ENCODE results near the gene TEKT2. TPM values are rescaled to one million over a fixed set of nuclear protein-coding genes. Genes with fewer than 3 reads are reported as not detected.

The TEKT2 gene
- total RNA-seq, 4 donors from 2014 or later, result 0.38 TPM; not detected in 3

- no peak for DNase-seq (ENCODE audit: low spot score in 2 of 2)
- no peak overlapping the region for H3K4me3 ChIP-seq
- no peaks in the 10 kb centered on the region for H3K9me3 ChIP-seq
- H3K27ac ChIP-seq, result no peak overlapping the region
- no peaks in the 10 kb centered on the region for H3K36me3 ChIP-seq
- TF ChIP-seq EP300 (IDR thresholded peaks at IDR 0.05) (no peak), CTCF (IDR thresholded peaks at IDR 0.05) (no peak), POLR2A (IDR thresholded peaks at IDR 0.05) (no peak), POLR2AphosphoS5 (IDR thresholded peaks at IDR 0.05) (no peak)
- H3K4me1 ChIP-seq, result peaks cover 8% of the 10 kb centered on the region
- H3K27me3 ChIP-seq, result no peaks in the 10 kb centered on the region
- WGBS, result 97% methylated on average over 5 of the region's 5 CpGs
These were observed 17.7 kb downstream of the TEKT2 start for GRCh38 chr1:36101546-36101945.

GRCh38 chr1:36106269-36106668 lies 22.4 kb downstream of the TEKT2 start:
- Histone ChIP-seq H3K4me1 (peaks cover 12% of the 10 kb centered on the region), H3K36me3 (no peaks in the 10 kb centered on the region), H3K27me3 (no peaks in the 10 kb centered on the region), H3K9me3 (no peaks in the 10 kb centered on the region), H3K4me3 (no peak overlapping the region), H3K27ac (no peak overlapping the region)
- WGBS, result 50% methylated on average over 5 of the region's 5 CpGs
- DNase-seq (ENCODE audit: low spot score in 2 of 2), result no peak
- TF ChIP-seq POLR2AphosphoS5 (IDR thresholded peaks at IDR 0.05) (no peak), POLR2A (IDR thresholded peaks at IDR 0.05) (no peak), CTCF (IDR thresholded peaks at IDR 0.05) (no peak), EP300 (IDR thresholded peaks at IDR 0.05) (no peak)

GRCh38 chr1:36107394-36107793 lies 23.5 kb downstream of the TEKT2 start:
- TF ChIP-seq CTCF (IDR thresholded peaks at IDR 0.05), result no peak
- TF ChIP-seq POLR2AphosphoS5 (IDR thresholded peaks at IDR 0.05), result no peak
- TF ChIP-seq POLR2A (IDR thresholded peaks at IDR 0.05), result no peak
- no peak for TF ChIP-seq EP300 (IDR thresholded peaks at IDR 0.05)
- Histone ChIP-seq H3K4me3 (no peak overlapping the region), H3K36me3 (no peaks in the 10 kb centered on the region), H3K27me3 (no peaks in the 10 kb centered on the region), H3K27ac (no peak overlapping the region), H3K9me3 (no peaks in the 10 kb centered on the region), H3K4me1 (peaks cover 12% of the 10 kb centered on the region)
- 83% methylated on average over 9 of the region's 9 CpGs for WGBS
- no peak for DNase-seq (ENCODE audit: low spot score in 2 of 2)

GRCh38 chr1:36108314-36108713 lies 24.4 kb downstream of the TEKT2 start:
- DNase-seq (ENCODE audit: low spot score in 2 of 2), result no peak
- H3K36me3 ChIP-seq, result no peaks in the 10 kb centered on the region
- H3K9me3 ChIP-seq, result no peaks in the 10 kb centered on the region
- H3K27ac ChIP-seq, result no peak overlapping the region
- TF ChIP-seq POLR2A (IDR thresholded peaks at IDR 0.05) (no peak), EP300 (IDR thresholded peaks at IDR 0.05) (no peak)
- H3K4me3 ChIP-seq, result no peak overlapping the region
- 87% methylated on average over 12 of the region's 14 CpGs for WGBS
- peaks cover 12% of the 10 kb centered on the region for H3K4me1 ChIP-seq
- no peaks in the 10 kb centered on the region for H3K27me3 ChIP-seq

GRCh38 chr1:36109041-36109679 lies 25.3 kb downstream of the TEKT2 start:
- H3K4me1 ChIP-seq, result peaks cover 12% of the 10 kb centered on the region
- WGBS, result 71% methylated on average over 9 of the region's 11 CpGs
- DNase-seq (ENCODE audit: low spot score in 2 of 2), result no peak

GRCh38 chr1:36111151-36111550 lies 27.3 kb downstream of the TEKT2 start:
- H3K4me3 ChIP-seq, result no peak overlapping the region
- no peak for DNase-seq (ENCODE audit: low spot score in 2 of 2)
- H3K4me1 ChIP-seq, result peaks cover 28% of the 10 kb centered on the region
- no peaks in the 10 kb centered on the region for H3K27me3 ChIP-seq
- H3K27ac ChIP-seq, result no peak overlapping the region
- 57% methylated on average over 4 of the region's 4 CpGs for WGBS
- no peaks in the 10 kb centered on the region for H3K9me3 ChIP-seq
- no peaks in the 10 kb centered on the region for H3K36me3 ChIP-seq
- TF ChIP-seq EP300 (IDR thresholded peaks at IDR 0.05) (no peak), CTCF (IDR thresholded peaks at IDR 0.05) (no peak), POLR2AphosphoS5 (IDR thresholded peaks at IDR 0.05) (no peak), POLR2A (IDR thresholded peaks at IDR 0.05) (no peak)

More at GRCh38 chr1:36109041-36109679, 25.3 kb downstream of the TEKT2 start:
- H3K36me3 ChIP-seq, result no peaks in the 10 kb centered on the region
- no peak overlapping the region for H3K27ac ChIP-seq
- H3K4me3 ChIP-seq, result no peak overlapping the region
- no peak for TF ChIP-seq POLR2AphosphoS5 (IDR thresholded peaks at IDR 0.05)
- no peak for TF ChIP-seq POLR2A (IDR thresholded peaks at IDR 0.05)
- no peaks in the 10 kb centered on the region for H3K9me3 ChIP-seq
- no peaks in the 10 kb centered on the region for H3K27me3 ChIP-seq
